IPS-18c (cell line): Measurements from ENCODE around the gene CTNNAL1.
A peak's percentile ranks its signal among the peaks of the same experiment; 100 is the strongest.
"Not testable (repeated sequence)": the region's sequence is repeated elsewhere in the genome, so short reads cannot be mapped to it uniquely, and the experiment has no call there.

Experiments used
- H3K4me3 ChIP-seq: 2 replicates; pipeline ENCODE4 v1.7.0; 2013; ENCODE audit warnings: low read depth, mild to moderate bottlenecking, low read length, moderate library complexity; ENCODE audit not compliant: insufficient read depth
- H3K9me3 ChIP-seq: one replicate; pipeline ENCODE4 v1.6.1; 2013; ENCODE audit warnings: mild to moderate bottlenecking, low read length, moderate library complexity; ENCODE audit not compliant: control insufficient read depth, insufficient read depth

The CTNNAL1 gene

DNA sequence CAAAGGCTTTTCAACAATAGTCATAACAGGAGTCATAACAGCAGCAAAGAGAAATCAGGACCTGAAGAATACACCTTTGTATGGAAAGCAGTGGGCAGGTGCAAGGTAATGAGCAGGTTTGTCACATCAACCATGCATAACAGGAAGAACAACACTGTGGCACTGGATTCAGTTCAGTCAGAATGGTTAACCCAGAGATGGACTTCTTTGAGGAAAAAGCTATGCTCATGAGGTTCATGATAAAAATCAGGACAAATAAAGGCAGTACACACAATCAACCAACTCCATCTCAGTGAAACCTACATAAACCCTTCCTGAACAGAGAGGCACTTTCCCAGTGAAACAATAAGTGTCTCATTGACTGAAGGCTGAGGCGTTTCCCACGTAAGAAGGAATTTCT is 52.1 kb downstream of the CTNNAL1 start:
- no peak overlapping the region for H3K4me3 ChIP-seq
- H3K9me3 ChIP-seq, result no peaks in the 10 kb centered on the region

DNA sequence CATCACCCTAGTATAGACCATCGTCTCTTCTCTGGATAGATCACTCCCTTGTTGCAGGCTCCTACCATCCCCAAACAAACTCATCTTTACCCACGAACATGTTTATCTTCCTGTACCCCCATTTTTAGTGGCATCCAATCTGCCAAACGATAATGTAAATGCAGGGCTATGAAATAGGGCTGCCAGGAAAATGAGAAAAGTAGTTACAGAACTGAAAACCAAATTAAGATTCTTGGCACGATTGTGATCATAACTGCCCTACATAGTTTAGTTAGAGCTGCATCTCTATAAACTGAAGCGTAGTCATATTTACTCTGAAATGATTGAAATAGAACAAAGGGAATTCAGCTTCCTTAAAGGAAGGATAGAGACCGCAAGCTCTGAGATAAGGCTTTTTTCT is 53.0 kb downstream of the CTNNAL1 start:
- no peaks in the 10 kb centered on the region for H3K9me3 ChIP-seq
- no peak overlapping the region for H3K4me3 ChIP-seq

DNA sequence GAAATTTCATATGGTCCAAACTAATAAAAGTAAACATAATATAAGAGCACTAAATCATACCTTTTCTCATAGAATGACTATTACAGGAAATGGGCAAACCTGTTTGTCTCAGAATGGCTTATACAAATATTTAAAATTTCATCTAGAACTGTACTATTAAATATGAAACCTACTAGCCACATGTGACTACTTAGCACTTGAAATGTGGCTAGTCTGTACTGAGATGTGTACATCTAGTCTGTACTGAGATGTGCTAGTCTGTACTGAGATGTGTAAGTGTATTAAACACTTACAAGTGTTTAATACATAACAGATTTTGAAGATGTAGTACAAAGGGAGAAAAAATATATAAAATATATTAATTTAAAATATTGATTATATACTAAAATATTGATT is 56.7 kb downstream of the CTNNAL1 start:
- Histone ChIP-seq H3K4me3 (no peak overlapping the region), H3K9me3 (no peaks in the 10 kb centered on the region)

DNA sequence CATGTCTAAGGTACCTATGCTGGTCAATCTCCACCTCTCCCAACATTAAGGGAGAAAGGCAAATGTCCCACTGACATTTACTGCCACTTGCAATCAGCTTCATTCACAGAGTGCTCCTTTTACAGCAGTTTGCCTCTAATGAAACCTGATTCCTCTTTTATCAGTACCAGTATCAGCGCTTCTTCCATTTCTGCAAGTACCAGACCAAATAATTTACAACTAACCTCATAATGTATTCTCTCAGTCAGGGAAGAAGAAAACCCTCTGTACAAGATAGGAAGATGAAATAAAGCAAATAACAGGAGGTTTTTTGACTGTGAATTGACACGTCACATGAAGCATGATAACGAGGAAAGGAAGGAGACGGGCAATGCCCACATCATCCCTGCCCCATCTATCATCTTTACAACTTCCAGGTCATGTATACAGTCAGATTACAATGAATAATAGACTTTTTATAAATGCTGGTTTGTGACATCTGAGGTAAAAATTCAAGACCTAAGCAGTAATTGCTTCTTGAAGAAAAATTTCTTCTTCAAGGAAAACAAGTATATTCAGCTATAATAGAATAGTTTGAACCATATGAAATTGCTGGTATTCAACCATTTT is 57.2 kb downstream of the CTNNAL1 start:
- H3K4me3 ChIP-seq, result no peak overlapping the region
- H3K9me3 ChIP-seq, result no peaks in the 10 kb centered on the region

DNA sequence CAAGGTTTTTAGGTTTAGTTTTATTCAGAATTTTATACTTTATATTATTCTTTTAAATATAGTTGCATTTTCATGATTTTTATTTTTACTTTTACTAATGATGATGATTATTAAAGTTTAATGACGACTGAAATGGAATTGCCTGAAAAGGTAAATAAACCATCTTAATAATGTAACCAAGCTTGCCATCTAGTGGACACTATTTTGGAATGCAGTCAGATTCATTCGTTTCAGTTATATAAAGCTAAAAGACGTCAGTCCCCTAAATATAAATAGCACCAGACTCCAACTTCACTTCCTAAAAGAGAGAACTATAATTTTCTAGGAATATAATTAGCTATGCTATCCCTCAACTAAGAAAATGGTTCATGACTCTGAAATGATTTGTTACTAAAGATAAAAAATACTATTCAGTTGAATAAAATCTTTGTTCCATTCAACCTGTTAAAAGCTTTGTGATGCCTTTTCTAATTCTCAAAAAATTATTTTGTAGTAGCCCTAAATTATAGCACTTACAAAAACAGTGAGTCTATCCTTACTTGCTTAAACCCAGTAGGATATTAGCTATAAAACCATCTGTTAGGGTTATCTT is 59.2 kb downstream of the CTNNAL1 start:
- Histone ChIP-seq H3K9me3 (no peaks in the 10 kb centered on the region), H3K4me3 (no peak overlapping the region)

DNA sequence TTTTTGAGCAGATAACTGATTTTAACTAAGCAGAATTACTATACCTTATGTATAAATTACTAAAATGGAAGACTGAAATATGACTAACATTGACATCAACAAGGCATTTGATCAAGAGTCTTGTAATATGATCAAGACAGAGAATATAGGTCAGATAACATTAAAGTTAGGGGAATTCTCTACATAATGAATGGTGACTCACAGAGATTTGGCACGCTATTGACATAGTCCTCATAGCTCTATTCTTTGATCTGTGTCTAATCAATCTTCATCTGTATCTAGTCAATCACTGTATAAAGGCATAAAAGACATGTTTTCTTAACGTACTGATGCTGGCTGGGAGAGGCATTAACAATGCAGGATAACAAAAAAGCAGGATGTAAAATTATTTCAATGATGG is 61.7 kb downstream of the CTNNAL1 start:
- no peak overlapping the region for H3K4me3 ChIP-seq

DNA sequence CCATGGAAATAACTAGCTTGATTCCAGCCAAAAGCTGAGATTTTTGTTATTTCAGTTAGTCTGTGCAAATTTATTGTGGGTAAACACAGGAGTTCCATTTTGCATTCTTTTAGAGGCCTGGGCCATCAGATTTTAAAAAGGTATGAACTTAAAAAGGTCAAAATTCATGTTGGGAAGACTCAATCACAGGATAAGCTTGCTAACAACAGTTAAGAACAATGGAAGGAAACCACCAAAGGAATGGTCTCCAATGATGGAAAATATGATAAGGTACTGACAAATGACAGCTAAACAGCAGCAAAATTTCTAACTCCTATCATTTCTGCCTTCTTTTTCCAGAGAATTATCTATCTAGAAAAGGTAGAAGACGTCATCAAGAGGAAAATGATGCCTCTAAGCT is 63.1 kb downstream of the CTNNAL1 start:
- Histone ChIP-seq H3K4me3 (no peak overlapping the region), H3K9me3 (no peaks in the 10 kb centered on the region)

More for the DNA sequence above, 61.7 kb downstream of the CTNNAL1 start:
- H3K9me3 ChIP-seq, result no peaks in the 10 kb centered on the region

DNA sequence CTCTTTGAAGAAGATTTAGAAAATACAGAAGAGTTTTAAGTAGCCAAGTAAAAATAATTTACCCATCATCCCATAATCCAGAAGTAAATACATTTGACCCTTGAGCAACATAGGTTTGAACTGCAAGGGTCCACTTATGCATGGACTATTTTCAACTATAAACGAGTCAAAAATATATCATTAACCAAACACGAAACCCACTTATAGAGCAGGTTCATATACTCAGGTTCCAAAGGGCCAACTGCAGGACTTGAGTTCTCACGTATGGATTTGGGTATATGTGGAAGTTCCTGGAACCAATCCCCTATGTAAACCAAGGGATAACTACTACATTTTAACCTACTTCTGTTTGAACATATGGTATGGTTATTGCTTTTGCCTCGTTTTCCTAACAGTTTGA is 73.3 kb downstream of the CTNNAL1 start:
- Histone ChIP-seq H3K4me3 (no peak overlapping the region), H3K9me3 (no peaks in the 10 kb centered on the region)

DNA sequence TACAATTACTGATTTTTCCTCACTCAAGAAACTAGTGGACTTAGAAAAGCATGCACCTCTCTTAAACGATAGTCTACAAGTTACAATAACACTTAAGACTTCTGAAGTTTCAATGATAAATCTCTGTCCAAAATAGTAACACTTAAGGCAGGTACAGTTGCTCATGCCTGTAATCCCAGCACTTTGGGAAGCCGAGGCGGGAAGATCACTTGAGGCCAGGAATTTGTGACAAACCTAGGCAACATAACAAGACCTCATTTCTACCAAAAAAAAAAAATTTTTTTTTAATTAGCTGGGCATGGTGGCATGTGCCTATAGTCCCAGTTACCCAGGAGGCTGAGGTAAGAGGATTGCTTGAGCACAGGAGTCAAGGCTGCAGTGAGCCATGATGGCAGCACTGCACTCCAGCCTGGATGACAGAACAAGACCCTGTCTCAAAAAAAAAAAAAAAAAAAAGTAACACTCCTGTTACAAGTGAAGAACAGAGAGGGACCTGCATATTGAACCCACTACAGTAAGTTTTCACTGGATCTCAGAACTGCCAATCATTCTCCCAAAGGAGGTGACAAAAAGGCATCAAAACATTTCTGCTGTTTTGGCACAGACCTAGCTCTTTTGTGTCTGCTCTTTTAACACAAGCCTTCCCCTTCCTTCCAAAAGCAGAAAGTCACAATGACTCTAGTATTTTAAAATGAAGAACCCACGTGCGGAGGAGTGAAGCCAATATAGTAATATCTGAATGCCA is 75.6 kb downstream of the CTNNAL1 start:
- Histone ChIP-seq H3K9me3 (no peaks in the 10 kb centered on the region), H3K4me3 (no peak overlapping the region)

DNA sequence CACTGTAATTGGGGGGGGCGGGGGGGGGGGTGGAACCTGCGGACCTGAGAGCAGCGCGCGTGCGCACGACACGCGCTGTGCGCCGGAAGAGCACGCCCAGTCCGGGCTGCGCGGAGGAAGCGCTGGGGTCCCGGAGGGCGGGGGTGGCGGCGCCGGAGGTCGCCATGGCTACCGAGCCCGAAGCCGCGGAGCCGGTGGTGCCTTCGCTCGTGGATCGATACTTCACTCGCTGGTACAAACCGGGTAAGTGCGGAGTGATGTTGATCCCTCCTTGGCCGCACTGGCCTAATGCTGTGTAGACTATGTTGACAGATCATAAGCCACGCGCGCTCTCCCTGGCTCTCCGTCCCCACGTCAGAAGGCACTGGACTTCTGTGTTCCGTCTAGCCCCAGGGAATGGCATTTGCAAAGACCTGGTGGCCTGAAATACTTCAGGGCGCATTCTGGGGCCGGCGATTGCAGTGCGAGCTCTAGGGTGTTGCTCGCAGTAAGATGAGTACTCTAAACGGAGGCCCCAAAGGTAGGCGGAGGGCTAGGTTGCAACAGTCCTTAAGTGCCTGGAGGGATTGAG is 78.9 kb downstream of the CTNNAL1 start, which contains the start of gene ABITRAM:
TSS of gene ABITRAM (plus strand) at position 78 of the 571 bp plus-strand sequence. CDS start at position 165, 87 bp downstream.
- Histone ChIP-seq H3K9me3 (no peaks in the 10 kb centered on the region), H3K4me3 (peak within 1 kb of the TSS; percentile 100)

DNA sequence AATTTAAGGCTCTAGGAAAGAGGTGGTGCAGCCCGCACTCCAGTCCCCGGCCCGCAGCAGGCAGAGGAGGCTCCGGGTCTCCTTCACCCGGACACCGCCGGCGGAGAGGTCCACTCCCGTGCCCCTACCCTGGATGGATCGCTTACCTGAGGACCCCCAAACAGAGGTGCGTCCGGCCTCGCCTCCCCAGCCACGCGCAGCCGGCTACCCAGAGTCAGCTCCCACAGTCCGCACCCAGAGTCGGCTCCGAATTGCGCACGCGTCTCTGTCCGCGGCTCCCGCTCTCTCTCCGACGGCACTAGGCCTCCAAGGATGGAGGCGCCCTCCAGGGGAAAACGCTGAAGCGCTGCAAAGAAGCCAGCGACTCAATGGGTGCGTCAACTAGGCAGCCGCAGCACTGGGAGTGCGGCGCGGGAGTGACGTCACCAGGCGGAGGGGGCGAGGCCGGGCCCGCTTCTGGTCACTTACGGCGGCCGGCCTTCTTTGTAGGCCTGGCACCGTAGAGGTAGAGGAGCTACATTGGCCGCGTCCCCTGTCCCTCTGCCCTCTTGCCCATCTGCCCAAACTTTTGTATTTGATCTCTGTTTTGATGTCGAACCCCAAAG is 79.5 kb downstream of the CTNNAL1 start, which contains the start of gene ELP1:
TSS of gene ELP1 (minus strand) at position 407 of the 605 bp plus-strand sequence. CDS start 2,978 bp downstream, outside the sequence.
- H3K9me3 ChIP-seq, result no peaks in the 10 kb centered on the region

DNA sequence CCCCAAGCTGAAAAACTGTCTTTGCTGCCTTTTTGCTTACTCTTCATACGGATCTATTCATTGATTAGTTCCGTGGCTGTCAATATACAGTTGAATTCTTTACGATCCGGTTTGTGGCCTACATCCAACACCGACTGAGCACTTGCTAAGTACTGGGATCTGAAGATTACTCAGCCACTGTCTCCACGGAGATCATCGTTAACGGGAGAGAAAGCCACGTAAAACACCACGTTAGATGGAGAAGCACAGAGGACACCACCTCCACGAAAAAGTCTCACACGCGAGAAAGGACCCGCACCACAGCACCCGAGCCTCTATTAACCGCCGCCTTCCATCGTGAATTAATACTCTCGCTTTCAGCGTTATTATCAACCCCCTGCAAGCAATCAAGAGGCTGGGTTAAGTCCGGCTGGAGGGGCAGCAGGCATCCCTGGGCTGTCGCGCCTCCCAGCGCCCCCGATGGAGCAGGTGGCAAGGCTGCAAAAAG is 80.0 kb downstream of the CTNNAL1 start:
- Histone ChIP-seq H3K4me3 (peak overlapping the region; percentile 100), H3K9me3 (no peaks in the 10 kb centered on the region)

More for the DNA sequence above, 79.5 kb downstream of the CTNNAL1 start, which contains the start of gene ELP1:
- peak within 1 kb of the TSS; percentile 100 for H3K4me3 ChIP-seq

DNA sequence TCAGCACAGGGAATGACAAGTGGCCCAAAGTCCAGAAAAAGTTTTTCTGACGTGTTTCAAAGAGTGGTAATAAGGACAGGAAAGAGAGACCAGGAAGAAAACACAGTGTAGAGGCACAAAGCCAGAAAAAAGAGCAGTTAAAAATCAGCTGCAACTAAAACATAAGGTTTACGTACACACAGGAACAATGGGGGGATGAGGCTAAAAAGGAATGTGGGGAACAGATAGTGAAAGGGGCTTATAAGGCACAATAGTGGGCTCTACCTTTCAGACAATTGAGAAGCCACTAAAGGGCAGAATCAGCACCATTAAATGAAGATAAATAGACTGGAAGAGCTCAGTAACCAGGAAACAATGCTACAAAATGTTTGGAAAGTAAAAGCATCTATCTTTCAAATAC is 84.9 kb downstream of the CTNNAL1 start:
- no peaks in the 10 kb centered on the region for H3K9me3 ChIP-seq
- H3K4me3 ChIP-seq, result no peak overlapping the region

DNA sequence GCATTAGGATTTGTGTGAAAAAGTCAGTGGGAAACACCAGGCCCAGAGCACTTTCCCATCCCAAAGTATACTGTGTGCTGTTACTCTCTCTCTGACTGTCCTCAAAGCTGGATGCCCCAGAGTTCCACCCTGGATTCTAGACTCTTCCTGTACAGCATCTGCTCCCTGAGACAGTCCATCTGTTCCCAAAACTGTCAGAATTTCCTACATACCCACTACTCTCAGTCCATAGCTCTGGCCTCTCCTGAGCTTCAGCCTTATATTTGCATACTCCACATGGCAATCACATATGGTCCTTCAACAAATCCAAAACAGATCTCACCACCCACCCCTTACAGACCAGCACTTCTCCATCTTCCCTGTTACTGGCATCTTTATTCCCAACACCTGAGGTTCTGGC is 88.8 kb downstream of the CTNNAL1 start:
- H3K9me3 ChIP-seq, result no peaks in the 10 kb centered on the region
- H3K4me3 ChIP-seq, result no peak overlapping the region

DNA sequence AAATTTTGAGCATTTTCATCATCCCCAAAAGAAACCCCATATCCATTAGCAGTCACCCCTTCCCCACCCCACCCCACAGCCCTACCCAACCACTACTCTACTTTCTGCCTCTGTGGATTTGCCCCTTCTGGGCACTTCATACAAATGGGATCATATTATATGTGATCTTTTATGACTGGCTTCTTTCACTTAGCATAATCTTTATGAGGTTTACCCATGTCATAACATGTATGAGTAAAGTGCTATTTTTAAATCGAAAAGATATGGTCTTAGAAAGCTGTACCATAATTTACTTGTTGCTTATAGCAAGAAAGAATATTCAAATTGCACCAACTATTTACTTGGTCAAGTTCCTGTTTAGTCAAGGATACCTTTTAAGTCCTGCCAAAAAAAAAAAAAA is 92.1 kb downstream of the CTNNAL1 start:
- H3K4me3 ChIP-seq, result no peak overlapping the region
- no peaks in the 10 kb centered on the region for H3K9me3 ChIP-seq

DNA sequence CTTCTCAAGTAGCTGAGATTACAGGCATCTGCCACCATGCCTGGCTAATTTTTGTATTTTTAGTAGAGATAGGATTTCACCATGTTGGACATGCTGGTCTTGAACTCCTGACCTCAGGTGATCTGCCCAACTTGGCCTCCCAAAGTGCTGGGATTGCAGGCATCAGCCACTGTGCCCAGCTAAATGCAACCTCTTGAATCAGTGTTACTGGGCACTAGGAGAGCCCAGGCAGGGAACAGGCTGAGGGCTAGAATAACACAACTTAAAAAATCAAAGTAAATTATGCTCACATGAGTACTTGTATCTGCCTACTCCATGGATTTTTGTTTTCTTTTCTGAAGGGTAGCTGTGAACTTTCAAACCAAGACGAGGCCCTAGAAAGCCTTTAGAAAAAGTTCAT is 92.9 kb downstream of the CTNNAL1 start:
- not testable (repeated sequence) for H3K4me3 ChIP-seq, H3K9me3 ChIP-seq

DNA sequence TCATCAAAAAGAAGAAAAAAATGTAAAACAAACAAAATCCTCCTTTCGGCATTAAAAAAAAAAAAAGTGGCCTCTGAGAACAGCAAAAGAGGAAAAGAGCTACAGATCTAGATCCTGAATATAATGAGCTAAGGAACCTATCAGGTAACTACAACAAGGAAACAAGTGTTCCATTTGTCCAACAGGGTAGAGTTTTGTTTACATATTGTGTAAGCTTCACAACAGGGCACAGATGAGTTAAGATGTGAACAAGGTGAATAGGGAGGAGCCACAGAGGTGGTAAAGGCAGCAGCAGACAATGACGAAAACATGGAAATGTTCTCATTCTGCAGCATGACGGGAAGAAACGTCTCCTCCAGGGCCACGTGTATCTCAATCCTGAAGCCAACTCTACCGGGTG is 93.8 kb downstream of the CTNNAL1 start:
- Histone ChIP-seq H3K9me3 (no peaks in the 10 kb centered on the region), H3K4me3 (no peak overlapping the region)
